IPS-18c (cell line): ENCODE measurements around the gene XPA.
A peak's percentile ranks its signal among the peaks of the same experiment; 100 is the strongest.
"Not testable (repeated sequence)": the region's sequence is repeated elsewhere in the genome, so short reads cannot be mapped to it uniquely, and the experiment has no call there.

ENCODE experiments used
- H3K4me3 ChIP-seq: 2 replicates; pipeline ENCODE4 v1.7.0; 2013; ENCODE audit warnings: low read depth, mild to moderate bottlenecking, low read length, moderate library complexity; ENCODE audit not compliant: insufficient read depth
- H3K9me3 ChIP-seq: one replicate; pipeline ENCODE4 v1.6.1; 2013; ENCODE audit warnings: mild to moderate bottlenecking, low read length, moderate library complexity; ENCODE audit not compliant: control insufficient read depth, insufficient read depth

XPA gene

DNA sequence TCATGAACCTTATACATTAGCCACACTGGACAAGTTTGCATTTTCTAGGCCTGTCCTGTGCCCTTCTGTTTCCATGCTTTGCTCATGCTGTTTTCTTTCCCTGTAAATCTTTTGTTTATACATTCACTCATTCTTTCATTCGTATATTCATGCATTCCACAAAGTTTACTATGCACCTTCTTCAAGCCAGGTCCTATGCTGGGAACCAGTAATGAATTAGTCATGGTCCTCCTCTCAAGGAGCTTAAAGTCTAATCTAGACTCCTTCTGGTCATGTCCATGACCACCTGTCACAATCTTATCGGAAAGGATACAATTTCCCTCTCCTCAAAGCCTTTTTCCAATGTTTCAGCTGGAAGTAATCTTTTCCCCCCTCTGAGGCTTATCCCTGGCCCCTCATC is 9.1 kb upstream of the XPA start:
- no peak overlapping the region for H3K4me3 ChIP-seq

DNA sequence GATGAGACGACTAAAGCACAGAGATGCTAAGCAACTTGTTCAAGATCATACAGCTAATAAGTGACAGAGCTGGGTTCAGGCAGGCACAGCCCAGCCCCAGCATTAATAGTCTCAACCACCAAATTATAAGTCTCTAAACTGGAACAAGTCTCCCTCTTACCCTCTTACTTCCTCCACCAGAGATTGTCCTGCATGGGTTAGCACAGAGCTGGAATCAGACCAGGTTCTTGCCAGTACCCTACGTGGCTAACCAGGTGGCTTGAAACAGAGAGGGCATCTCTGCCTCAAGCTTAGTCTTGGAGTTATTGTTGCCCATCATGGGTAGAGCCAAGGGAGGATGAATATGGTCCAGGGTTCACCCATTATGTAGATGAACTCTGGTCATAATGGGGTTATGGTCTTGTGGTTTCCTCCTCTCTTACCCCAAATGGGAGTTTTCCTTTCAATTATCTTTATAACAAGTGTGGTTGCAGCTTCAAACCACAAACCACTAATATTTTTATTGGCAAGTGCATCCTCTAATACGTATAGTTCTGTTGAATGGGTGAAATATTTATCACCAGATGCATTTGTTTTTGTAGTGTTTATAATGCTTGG is 8.3 kb upstream of the XPA start:
- Histone ChIP-seq H3K4me3 (no peak overlapping the region), H3K9me3 (no peaks in the 10 kb centered on the region)

More for the DNA sequence above, 9.1 kb upstream of the XPA start:
- H3K9me3 ChIP-seq, result no peaks in the 10 kb centered on the region

DNA sequence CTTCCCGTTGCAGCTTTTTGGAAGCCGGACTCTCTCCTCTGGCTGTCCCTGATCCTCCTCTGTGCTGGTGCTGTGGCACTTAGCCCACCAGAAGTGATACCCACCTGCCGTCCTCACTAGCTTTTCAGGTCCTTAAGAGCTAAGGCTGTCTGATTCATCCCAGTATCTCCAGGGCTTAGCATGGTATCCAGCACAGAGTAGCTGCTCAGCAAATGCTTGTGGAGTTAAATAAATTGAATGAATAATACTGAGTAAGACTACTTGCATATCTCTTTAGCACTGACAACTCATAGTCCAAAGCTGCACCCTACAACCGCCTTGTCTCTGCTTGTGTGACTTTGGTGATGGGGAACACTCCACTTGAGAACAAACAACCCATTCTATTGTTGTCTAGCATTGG is 7.7 kb upstream of the XPA start:
- no peaks in the 10 kb centered on the region for H3K9me3 ChIP-seq

DNA sequence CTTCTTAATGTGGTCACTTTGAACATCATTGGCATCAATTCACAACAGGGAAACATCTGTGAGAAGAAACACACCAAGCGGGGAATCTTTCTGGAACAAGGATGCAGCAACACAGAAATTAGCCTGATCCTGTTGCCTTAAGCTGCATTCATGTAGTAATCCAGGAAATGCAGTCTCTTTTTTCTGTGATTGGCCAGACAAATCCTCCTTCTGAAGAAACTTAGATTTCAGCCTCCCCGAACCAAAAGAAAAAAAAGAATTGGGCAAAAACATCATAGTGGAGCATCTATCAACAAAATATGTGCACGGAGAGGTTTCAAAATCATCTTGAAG is 7.2 kb upstream of the XPA start:
- Histone ChIP-seq H3K9me3 (no peaks in the 10 kb centered on the region), H3K4me3 (no peak overlapping the region)

More for the DNA sequence above, 7.7 kb upstream of the XPA start:
- H3K4me3 ChIP-seq, result no peak overlapping the region

DNA sequence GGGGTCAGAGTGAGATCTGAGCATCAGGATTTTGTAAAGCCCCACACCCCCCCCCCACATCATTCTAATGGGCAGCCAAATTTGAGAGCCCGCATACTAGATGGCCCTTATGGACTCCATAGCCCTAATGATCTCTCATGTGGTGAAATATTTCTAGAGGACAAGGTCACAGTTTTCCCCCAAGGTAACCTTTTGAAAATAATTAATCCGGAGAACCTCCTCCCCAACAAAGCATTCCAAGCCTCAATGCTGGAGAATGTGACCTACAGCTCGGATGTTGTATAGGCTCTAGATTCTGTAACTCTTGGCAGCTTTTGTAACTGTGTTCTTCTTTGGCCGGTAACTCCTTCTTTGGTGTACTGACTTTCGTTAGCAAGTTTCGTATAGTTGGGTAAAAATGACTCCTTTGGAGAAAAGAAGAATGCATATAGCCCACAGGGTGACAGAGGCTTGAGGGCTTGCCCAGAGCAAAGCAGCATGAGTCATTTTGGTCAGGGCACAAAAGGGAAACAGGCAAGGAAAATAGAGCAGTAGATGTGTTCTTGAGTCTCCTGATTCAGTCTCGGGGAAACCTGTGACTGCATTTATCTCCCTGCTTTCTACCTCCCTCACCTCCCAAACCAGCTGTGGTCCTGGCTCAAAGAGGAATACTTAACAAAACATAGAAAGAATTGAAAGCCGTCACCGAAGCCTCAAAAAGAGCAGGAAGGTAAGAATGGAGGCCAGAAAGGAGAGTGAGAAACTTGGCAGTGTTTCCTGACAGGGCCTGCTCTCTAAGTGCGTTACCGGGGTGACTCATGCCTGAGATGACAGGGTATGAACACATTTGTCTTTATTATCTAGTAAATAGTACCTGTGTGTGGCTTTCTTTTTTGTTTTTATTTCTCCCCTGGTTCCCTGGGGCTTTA is 6.6 kb upstream of the XPA start:
- H3K4me3 ChIP-seq, result no peak overlapping the region
- no peaks in the 10 kb centered on the region for H3K9me3 ChIP-seq

DNA sequence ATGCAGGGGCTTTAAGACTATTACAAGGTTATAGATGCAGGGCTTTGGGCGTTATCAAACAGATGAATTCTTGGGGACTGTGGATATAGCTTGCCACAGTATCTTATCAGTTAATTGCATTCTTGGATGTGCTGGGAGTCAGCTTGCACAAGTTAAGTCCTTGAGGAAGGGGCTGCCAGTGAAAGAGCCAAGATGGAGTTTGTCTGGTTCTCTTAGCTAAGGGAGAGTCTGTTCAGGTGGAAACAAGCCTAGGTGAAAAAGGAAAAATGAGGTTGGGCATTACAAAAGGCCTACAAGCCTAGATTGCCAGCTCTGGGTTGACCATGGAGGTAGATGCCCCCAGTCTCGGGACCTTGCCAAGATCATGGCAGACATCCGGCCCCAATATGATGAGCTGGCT is 2.7 kb upstream of the XPA start:
- not testable (repeated sequence) for H3K9me3 ChIP-seq, H3K4me3 ChIP-seq

DNA sequence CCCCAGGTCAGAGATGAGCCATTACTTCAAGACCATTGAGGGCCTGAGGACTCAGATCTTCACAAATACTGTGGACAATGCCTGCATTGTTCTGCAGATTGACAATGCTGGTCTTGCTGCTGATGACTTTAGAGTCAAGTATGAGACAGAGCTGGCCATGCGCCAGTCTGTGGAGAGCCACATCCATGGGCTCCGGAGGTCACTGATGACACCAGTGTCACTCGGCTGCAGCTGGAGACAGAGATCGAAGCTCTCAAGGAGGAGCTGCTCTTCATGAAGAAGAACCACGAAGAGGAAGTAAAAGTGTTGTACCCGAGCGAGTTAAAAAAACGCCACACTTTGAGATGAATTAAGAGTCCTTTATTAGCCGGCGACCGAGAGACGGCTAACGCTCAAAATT is 2.1 kb upstream of the XPA start:
- H3K9me3 ChIP-seq, H3K4me3 ChIP-seq: not testable (repeated sequence)

DNA sequence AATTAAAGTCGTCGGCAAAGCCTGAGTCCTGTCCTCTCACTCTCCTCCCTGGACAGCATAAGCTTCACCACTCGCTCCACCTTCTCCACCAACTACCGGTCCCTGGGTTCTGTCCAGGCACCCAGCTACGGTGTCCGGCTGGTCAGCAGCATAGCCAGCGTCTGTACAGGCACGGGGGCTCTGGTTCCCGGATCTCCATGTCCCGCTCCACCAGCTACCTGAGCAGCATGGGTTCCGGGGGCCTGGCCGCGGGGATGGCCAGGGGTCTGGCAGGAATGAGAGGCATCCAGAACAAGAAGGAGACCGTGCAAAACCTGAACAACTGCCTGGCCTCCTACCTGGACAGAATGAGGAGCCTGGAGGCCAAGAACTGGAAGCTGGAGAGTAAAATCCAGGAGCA is 1.7 kb upstream of the XPA start:
- no peaks in the 10 kb centered on the region for H3K9me3 ChIP-seq
- no peak overlapping the region for H3K4me3 ChIP-seq

DNA sequence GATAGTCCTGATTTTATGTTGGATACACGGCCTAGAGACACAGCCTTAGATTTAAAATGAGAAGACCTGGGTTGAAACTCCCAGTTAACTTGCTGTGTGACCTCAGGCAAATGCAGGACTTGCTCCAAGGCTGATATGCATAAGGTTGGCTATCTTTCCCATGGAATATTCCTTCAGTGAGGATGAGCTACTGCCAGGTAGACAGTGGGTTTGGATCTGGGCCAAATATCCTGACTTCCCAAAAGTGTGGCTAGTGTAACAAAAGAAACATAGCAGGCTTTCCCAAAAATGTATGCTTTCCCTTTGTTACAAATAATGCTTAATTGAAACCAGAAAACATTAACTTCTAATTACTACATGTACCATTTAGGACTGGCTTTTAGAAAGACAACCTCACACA is 697 bp upstream of the XPA start:
- no peaks in the 10 kb centered on the region for H3K9me3 ChIP-seq
- H3K4me3 ChIP-seq, result no peak overlapping the region; the same call in 1 of the 2 replicates

DNA sequence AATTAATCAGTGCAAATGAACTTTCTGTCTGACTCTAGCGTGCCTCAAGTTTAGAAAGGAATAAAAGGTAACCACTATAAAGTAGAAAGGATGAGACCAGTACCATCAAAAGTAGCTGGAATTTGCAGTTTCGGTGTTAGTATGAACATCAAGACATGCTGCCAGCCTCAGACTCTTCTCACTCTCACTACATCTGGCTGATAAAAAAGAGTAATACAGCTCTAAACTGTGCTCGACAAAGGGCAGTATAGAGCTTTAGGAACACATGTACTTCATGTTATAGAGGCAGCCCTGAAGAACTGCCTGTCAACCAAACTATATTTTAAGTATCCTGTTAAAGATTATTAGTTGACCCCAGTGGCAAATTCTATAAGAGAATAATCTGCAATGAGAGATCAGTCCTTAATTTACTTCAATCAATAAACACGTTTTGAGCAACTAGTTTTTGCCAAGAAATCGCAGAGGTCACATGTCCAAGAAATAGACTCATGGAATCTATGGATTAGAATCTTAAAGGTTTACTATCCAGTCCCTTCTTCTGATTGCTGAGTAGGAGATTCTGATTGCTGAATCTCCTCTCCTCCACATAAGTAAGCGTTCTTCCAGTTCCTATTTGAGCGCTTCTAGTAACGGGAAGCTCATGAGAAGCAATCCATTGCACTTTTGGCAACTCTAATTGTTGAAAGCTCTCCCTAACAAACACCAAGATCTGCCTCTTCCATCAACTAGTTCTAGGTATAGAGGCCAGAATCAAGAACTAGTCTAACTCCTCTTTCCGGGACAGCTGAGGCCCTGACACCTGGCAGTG is 941 bp downstream of the XPA start:
- H3K4me3 ChIP-seq, result peak overlapping the region; percentile 85
- H3K9me3 ChIP-seq, result no peaks in the 10 kb centered on the region

DNA sequence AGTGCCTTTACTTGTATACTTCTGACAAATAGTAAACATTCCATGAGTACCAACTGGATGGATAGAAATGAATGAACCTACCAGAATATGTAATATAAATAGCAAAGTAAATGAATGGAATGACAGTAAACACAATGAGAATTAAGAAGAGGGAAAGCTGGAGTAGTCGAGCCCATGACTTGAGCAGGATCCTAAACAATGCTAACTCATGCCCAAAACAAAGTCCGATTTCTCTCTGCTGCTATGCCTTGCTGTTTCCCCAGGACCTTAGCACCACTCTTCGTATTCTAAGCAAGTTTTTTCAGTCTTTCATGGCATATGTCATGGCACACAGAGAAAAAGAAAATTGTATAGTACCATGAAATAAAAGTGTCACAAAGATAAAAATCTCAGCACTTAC is 1.8 kb downstream of the XPA start:
- Histone ChIP-seq H3K9me3 (no peaks in the 10 kb centered on the region), H3K4me3 (no peak overlapping the region)

DNA sequence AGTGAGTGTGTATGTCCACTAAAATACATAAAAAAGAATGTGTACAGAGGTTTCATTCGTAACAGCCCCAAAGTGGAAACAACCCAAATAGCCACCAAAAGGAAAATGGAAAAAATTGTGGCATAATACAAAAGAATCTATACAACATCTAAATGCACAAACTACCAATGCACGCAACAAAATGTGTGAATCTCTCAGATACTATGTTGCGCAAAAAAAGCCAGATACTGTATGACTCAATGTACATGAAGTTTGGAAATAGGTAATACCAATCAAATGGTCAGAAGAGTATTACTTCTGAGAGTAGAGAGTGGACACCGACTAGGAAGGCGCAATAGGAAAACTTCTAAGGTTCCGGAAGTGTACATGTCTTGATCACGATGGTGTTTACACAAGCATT is 2.4 kb downstream of the XPA start:
- Histone ChIP-seq H3K9me3 (no peaks in the 10 kb centered on the region), H3K4me3 (no peak overlapping the region)

DNA sequence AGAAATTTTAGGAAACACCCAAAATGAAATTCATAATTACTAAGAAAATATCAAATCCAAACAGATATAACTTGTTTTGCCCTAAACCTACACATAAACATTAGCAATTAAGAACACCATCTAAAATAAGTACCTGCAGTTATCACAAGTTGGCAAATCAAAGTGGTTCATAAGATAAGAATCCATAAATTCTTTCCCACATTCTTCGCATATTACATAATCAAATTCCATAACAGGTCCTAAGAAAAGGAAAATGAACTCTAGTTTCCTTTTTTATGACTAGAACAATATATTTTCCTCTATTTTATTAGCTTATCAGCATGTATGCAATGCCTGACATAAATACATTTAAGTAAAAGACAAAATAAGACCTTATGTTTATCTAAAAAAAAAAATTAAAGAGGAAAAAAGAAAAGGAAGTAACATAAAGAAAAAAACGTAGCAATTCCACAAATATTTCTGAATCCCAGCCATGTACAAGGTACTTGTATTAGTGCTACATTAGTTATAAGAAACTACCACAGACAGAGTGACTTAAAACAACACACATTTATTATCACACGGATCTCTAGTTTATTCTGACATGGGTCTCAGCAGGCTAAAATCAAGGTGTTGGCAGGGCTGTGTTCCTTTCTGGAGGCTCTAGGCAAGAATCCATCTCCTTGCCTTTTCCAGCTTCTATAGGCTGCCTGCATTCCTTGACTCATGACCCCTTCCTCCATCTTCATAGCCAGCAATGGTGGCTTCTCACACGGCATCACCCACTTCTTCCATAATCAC is 7.5 kb downstream of the XPA start:
- H3K9me3 ChIP-seq, result no peaks in the 10 kb centered on the region
- H3K4me3 ChIP-seq, result no peak overlapping the region

DNA sequence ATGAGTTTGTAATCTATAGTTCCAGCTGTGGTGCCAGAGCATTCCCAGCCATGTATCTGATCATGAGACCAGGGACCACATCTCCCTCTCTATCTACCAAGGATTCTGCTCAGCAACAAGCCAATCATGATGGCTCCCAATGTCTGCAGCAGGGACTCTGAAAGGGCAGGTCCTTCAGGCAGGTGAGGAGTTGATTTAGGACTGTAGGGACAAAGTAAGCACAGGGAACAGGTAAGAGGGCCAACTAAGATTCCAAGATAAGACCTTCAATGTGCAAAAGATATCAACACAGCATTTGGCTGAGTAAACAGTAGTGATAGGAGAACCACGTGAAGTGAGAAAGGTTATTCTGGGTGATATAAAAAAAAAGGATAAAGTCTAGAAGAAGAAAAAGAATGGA is 8.5 kb downstream of the XPA start:
- no peak overlapping the region for H3K4me3 ChIP-seq
- no peaks in the 10 kb centered on the region for H3K9me3 ChIP-seq

DNA sequence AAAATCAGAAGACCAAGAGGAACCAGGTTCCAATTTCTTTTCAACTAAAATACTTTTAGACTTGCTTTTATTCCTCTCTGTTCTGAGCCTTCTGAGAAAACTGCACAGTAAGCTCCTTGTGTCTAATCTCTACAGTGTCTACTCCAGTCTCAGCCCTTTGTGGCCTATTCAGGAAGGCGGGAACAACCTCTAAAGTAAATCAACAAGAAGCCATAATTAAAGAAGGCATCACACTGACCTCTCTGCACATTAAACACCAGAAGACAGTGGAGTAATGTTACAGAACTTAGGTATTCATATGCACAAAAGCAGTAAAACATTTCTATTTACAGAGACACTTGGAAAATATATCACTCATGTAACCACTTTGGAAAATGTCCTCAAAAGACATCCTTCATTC is 14.9 kb downstream of the XPA start:
- H3K4me3 ChIP-seq, result no peak overlapping the region
- no peaks in the 10 kb centered on the region for H3K9me3 ChIP-seq

DNA sequence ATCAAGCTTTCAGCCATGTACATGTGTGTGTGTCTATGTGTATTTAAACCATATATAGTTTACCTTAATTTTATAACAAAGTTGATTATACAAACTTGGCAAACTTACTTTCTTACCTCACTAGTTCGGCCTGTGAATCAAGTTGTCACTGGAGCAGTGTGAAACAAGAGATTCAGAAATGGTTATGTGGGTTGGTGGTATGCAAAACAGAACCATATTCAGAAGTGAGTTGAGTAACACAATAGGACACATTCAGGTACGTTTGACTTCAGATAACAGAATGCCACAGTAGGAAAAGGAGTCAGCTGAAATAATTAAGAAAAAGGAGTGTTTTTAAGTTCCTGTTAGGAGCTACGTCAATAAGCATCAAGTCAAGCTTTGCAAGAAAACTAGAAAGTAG is 21.5 kb downstream of the XPA start:
- no peak overlapping the region for H3K4me3 ChIP-seq

DNA sequence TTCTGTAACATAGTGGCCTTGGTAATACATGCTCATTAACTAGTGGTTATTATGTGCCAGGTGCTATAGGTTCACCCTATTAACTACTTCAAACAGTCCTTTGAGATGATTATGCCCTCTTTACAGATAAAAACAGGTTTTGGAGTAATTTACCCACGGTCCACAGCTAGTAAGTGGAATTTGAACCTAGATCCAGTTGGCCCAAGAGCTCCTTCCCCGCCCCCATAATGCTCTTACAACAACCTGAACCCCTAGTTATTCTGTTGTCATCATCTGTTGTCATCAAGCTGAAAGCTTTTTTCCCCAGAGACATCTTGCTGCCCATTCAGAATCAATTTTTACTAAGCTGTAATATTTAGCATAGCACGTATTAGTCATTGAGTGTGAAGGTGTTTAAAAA is 23.2 kb downstream of the XPA start:
- no peak overlapping the region for H3K4me3 ChIP-seq
- H3K9me3 ChIP-seq, result no peaks in the 10 kb centered on the region

More for the DNA sequence above, 21.5 kb downstream of the XPA start:
- no peaks in the 10 kb centered on the region for H3K9me3 ChIP-seq
